GM23338 (cell line): ENCODE results near the gene HEXD. TPM values are rescaled to one million over a fixed set of nuclear protein-coding genes. Genes with fewer than 3 reads are reported as not detected.

Experiments used
- ATAC-seq: fragments of 200-7000 bp; cut with Tn5 transposase; 3 replicates; pipeline ENCODE4 v1.9.1; 2020
- DNase-seq: peaks from one replicate; pipeline ENCODE4 v3.0.0-alpha.2; 2015; ENCODE audit warnings: low spot score
- H2AFZ ChIP-seq: fragments of 200-600 bp; sonication (generic); 2 replicates; pipeline ENCODE4 v1.8.0; 2016; ENCODE audit warnings: antibody characterized with exemption, mild to moderate bottlenecking, moderate library complexity
- H3F3A ChIP-seq: fragments of 200-600 bp; sonication (generic); replicated peaks from 2 replicates; pipeline ENCODE4 v1.8.0; 2017; ENCODE audit warnings: antibody characterized with exemption, mixed run types, low read depth
- H3K27ac ChIP-seq: fragments of 200-600 bp; sonication (generic); 2 replicates; pipeline ENCODE4 v1.6.1; 2016; ENCODE audit warnings: low read depth
- H3K27me3 ChIP-seq: fragments of 200-600 bp; sonication (generic); 2 replicates; pipeline ENCODE4 v1.8.0; 2016; ENCODE audit warnings: mild to moderate bottlenecking, mixed run types, moderate library complexity; ENCODE audit not compliant: insufficient read depth
- H3K36me3 ChIP-seq: fragments of 200-600 bp; sonication (generic); 2 replicates; pipeline ENCODE4 v1.8.0; 2016; ENCODE audit warnings: mild to moderate bottlenecking; ENCODE audit not compliant: insufficient read depth
- H3K4me1 ChIP-seq: fragments of 200-600 bp; sonication (generic); 2 replicates; pipeline ENCODE4 v1.8.0; 2016; ENCODE audit warnings: mild to moderate bottlenecking, moderate library complexity; ENCODE audit not compliant: insufficient read depth
- H3K4me2 ChIP-seq: fragments of 200-600 bp; sonication (generic); 2 replicates; pipeline ENCODE4 v1.7.1; 2017; ENCODE audit warnings: mixed run types
- H3K4me3 ChIP-seq: fragments of 200-600 bp; sonication (generic); 2 replicates; pipeline ENCODE4 v1.6.1; 2016; ENCODE audit warnings: mixed run types
- H3K79me2 ChIP-seq: fragments of 200-600 bp; sonication (generic); replicated peaks from 2 replicates; pipeline ENCODE4 v1.8.0; 2017; ENCODE audit warnings: mild to moderate bottlenecking; ENCODE audit not compliant: insufficient read depth
- H3K9me2 ChIP-seq: fragments of 200-600 bp; sonication (generic); 2 replicates; pipeline ENCODE4 v1.8.0; 2017; ENCODE audit not compliant: insufficient read depth
- H4K20me1 ChIP-seq: fragments of 200-600 bp; sonication (generic); replicated peaks from 2 replicates; pipeline ENCODE4 v1.8.0; 2017; ENCODE audit warnings: mild to moderate bottlenecking; ENCODE audit not compliant: insufficient read depth
- H3K27ac Mint-ChIP-seq: 2 replicates; pipeline ENCODE4 v1.8.0; 2020; ENCODE audit warnings: inconsistent platforms, mild to moderate bottlenecking, moderate library complexity, mixed read lengths
- H3K27me3 Mint-ChIP-seq: 3 replicates; pipeline ENCODE4 v1.8.0; 2022; ENCODE audit warnings: low read depth, mild to moderate bottlenecking, moderate library complexity, mixed read lengths, inconsistent platforms; ENCODE audit not compliant: insufficient read depth, poor library complexity
- H3K36me3 Mint-ChIP-seq: 3 replicates; pipeline ENCODE4 v1.8.0; 2021; ENCODE audit warnings: low read depth, mild to moderate bottlenecking, inconsistent platforms, moderate library complexity, mixed read lengths
- H3K4me1 Mint-ChIP-seq: 3 replicates; pipeline ENCODE4 v1.8.0; 2020; ENCODE audit warnings: mild to moderate bottlenecking, inconsistent platforms, mixed read lengths
- H3K4me3 Mint-ChIP-seq: 3 replicates; pipeline ENCODE4 v1.8.0; 2021; ENCODE audit warnings: moderate library complexity, mild to moderate bottlenecking, inconsistent platforms, mixed read lengths
- H3K9me3 Mint-ChIP-seq: 3 replicates; pipeline ENCODE4 v1.8.0; 2020; ENCODE audit warnings: moderate library complexity, mild to moderate bottlenecking, inconsistent platforms, mixed read lengths
- CREB1 ChIP-seq: fragments of 250-450 bp; sonication (Bioruptor Pico); IDR thresholded peaks from 2 replicates; pipeline ENCODE4 v1.5.0; 2020; ENCODE audit warnings: low read depth, mild to moderate bottlenecking, moderate library complexity
- CTCF ChIP-seq, 2 experiments: fragments of 200-600 bp in 1 of 2; sonication (generic) in 1 of 2; conservative IDR thresholded peaks; 2 replicates each; pipeline versions ENCODE4 v1.5.1 to v1.6.1; 2016 to 2017; ENCODE audit warnings: antibody characterized with exemption in 2 of 2, low read depth in 2 of 2, mild to moderate bottlenecking in 2 of 2, moderate library complexity in 1 of 2
- EZH2 ChIP-seq: fragments of 200-600 bp; sonication (generic); IDR thresholded peaks from one replicate; pipeline ENCODE4 v1.8.0; 2017; ENCODE audit warnings: antibody characterized with exemption, mild to moderate bottlenecking, low read depth; ENCODE audit not compliant: unreplicated experiment
- EZH2phosphoT487 ChIP-seq: fragments of 200-600 bp; sonication (generic); IDR thresholded peaks from one replicate; pipeline ENCODE4 v1.8.1; 2018; ENCODE audit warnings: antibody characterized with exemption; ENCODE audit not compliant: unreplicated experiment
- NANOG ChIP-seq: IDR thresholded peaks from 2 replicates; pipeline ENCODE4 v1.6.1; 2016; ENCODE audit warnings: antibody characterized with exemption, borderline replicate concordance
- POLR2AphosphoS5 ChIP-seq: IDR thresholded peaks from 2 replicates; pipeline ENCODE4 v1.6.1; 2016; ENCODE audit warnings: antibody characterized with exemption, low read depth
- STAT1 ChIP-seq: IDR thresholded peaks from one replicate; pipeline ENCODE4 v1.6.1; 2016; ENCODE audit warnings: antibody characterized with exemption; ENCODE audit not compliant: unreplicated experiment
- ZNF331 ChIP-seq: fragments of 250-450 bp; sonication (Bioruptor Pico); IDR thresholded peaks from 2 replicates; pipeline ENCODE4 v1.5.0; 2020; ENCODE audit warnings: low read depth, mild to moderate bottlenecking, moderate library complexity
- ZNF462 ChIP-seq: fragments of 250-450 bp; sonication (Bioruptor Pico); IDR thresholded peaks from 2 replicates; pipeline ENCODE4 v1.5.0; 2020; ENCODE audit warnings: mild to moderate bottlenecking, moderate library complexity
- polyA plus RNA-seq: library from polyadenylated mRNA; unstranded; fragments of >200 nt; fragmentation: Nextera tagmentation; extraction: Ambion mirVana; gene quantifications from 2 replicates; pipeline ENCODE4 v1.2.1, GENCODE V29; 2016
- total RNA-seq: library from RNA; depleted of rRNA; stranded (reverse); fragments of >200 nt; shearing (Covaris generic); gene quantifications from 2 replicates; pipeline ENCODE4 v1.2.3, GENCODE V29; 2014

The HEXD gene
- total and polyA plus RNA-seq, 2 experiments from 2014 or later = 11.9 to 31.1 TPM

GRCh38 chr17:82441691-82442487 lies 23.7 kb downstream of the HEXD start (continued):
- TF ChIP-seq ZNF462 (CRISPR knock-in tag) (no peak), CTCF (conservative IDR thresholded peaks at IDR 0.05; ENCODE audit: low read depth in 2 of 2) (no peak), POLR2AphosphoS5 (no peak; the same call in 1 of the 2 replicates)

- Histone ChIP-seq H3F3A (peaks cover 3% of the 10 kb centered on the region; the same call in 1 of the 2 replicates), H4K20me1 (no peaks in the 10 kb centered on the region; the same call in 1 of the 2 replicates), H2AFZ (no peak overlapping the region), H3K4me2 (no peak overlapping the region), H3K4me1 (peaks cover 5% of the 10 kb centered on the region), H3K36me3 (no peaks in the 10 kb centered on the region), H3K27me3 (no peaks in the 10 kb centered on the region), H3K9me2 (no peaks in the 10 kb centered on the region), H3K79me2 (no peaks in the 10 kb centered on the region), H3K27ac (no peak overlapping the region), H3K4me3 (no peak overlapping the region)
- H3K4me1 Mint-ChIP-seq = peaks cover 15% of the 10 kb centered on the region
- TF ChIP-seq CREB1 = no peak
- no peak for TF ChIP-seq EZH2
- no peak for TF ChIP-seq STAT1
- no peak for TF ChIP-seq NANOG
- no peak for TF ChIP-seq EZH2phosphoT487
- TF ChIP-seq ZNF331 (CRISPR knock-in tag) = no peak
- H3K27ac Mint-ChIP-seq = no peak overlapping the region
- H3K9me3 Mint-ChIP-seq = no peaks in the 10 kb centered on the region
- ATAC-seq = no peak
- H3K4me3 Mint-ChIP-seq = no peak overlapping the region
- no peak for DNase-seq
- peaks cover 15% of the 10 kb centered on the region for H3K27me3 Mint-ChIP-seq
- H3K36me3 Mint-ChIP-seq = peaks cover 17% of the 10 kb centered on the region
Observed at GRCh38 chr17:82442643-82443464, 24.7 kb downstream of the HEXD start.
